Heart left ventricle (tissue), 16 donors: ENCODE measurements around the gene TBL1X. TPM values are rescaled to one million over a fixed set of nuclear protein-coding genes. Genes with fewer than 3 reads are reported as not detected.
"Not testable (repeated sequence)": the region's sequence is repeated elsewhere in the genome, so short reads cannot be mapped to it uniquely, and the experiment has no call there.

Source experiments
- ATAC-seq, 4 donors: fragments of 200-7000 bp; cut with Tn5 transposase; one replicate each; pipeline ENCODE4 v1.9.1; 2020 to 2022; ENCODE audit warnings: moderate library complexity in 4 of 4, mild to moderate bottlenecking in 3 of 4, moderate number of reproducible peaks in 1 of 4
- DNase-seq, 5 donors: peaks; one replicate each; pipeline ENCODE4 v3.0.0-alpha.2; 2020
- H3K27ac ChIP-seq, 12 donors: fragments of 200-600 bp; sonication (generic) in 4 of 12; one replicate each; pipeline versions ENCODE4 v1.5.0 to v1.8.0; 2016 to 2022; ENCODE audit warnings: mild to moderate bottlenecking in 2 of 12
- H3K27me3 ChIP-seq, 9 donors: fragments of 200-600 bp; sonication (generic) in 2 of 9; one replicate each; pipeline versions ENCODE4 v1.5.1 to v1.8.0; 2016 to 2022; ENCODE audit warnings: mild to moderate bottlenecking in 3 of 9
- H3K36me3 ChIP-seq, 9 donors: fragments of 200-600 bp; sonication (generic) in 2 of 9; one replicate each; pipeline versions ENCODE4 v1.5.0 to v1.8.0; 2018 to 2022; ENCODE audit warnings: mild to moderate bottlenecking in 2 of 9
- H3K4me1 ChIP-seq, 12 donors: fragments of 200-600 bp; sonication (generic) in 4 of 12; one replicate each; pipeline versions ENCODE4 v1.5.0 to v1.8.0; 2016 to 2022; ENCODE audit warnings: mild to moderate bottlenecking in 3 of 12
- H3K4me3 ChIP-seq, 12 donors: fragments of 200-600 bp; sonication (generic) in 4 of 12; one replicate each; pipeline versions ENCODE4 v1.5.0 to v1.8.0; 2017 to 2022; ENCODE audit warnings: mild to moderate bottlenecking in 9 of 12, moderate library complexity in 4 of 12
- H3K9me3 ChIP-seq, 12 donors: fragments of 200-600 bp; sonication (generic) in 4 of 12; one replicate each; pipeline versions ENCODE4 v1.5.0 to v1.8.0; 2016 to 2022; ENCODE audit warnings: mild to moderate bottlenecking in 1 of 12
- POLR2A ChIP-seq, 2 donors: fragments of 450-650 bp; IDR thresholded peaks; one replicate each; pipeline ENCODE4 v1.6.1; 2017; ENCODE audit warnings: antibody characterized with exemption in 2 of 2, mild to moderate bottlenecking in 2 of 2, moderate library complexity in 2 of 2
- WGBS, 4 donors: extraction: QIAGEN DNeasy Blood & Tissue Kit in 2 of 4; methylation state at CpG; one replicate each; pipeline versions ENCODE4 v1.1.5 to v1.1.7; 2013 to 2018; 5-methylcytosine and 5-hydroxymethylcytosine counted together
- intact Hi-C, 10 donors: fragments of 100-400 bp; cut with DNase I; formaldehyde crosslinking; loops; one replicate each; pipeline versions ENCODE4 v1.11.1 to v1.14.2; 2022
- polyA plus RNA-seq, 2 donors: library from polyadenylated mRNA; stranded (reverse); fragments of 200-250 nt; gene quantifications; one replicate each; pipeline ENCODE4 v1.2.3, GENCODE V29; 2013
- total RNA-seq, 9 donors: library from RNA; depleted of rRNA in 2 of 9; stranded (reverse); fragments of >200 nt in 2 of 9; fragmentation: NEBNext Ultra II Directional in 3 of 9; extraction: Animal tissue kit (Norgen Biotek cat#: 25700) in 3 of 9; gene quantifications; one replicate each; pipeline versions ENCODE4 v1.1.0 to v1.2.4, GENCODE V29; 2016 to 2023
- TF ChIP-seq, protein P1 (sequence below), 12 donors: fragments of 200-600 bp; sonication (generic) in 4 of 12; IDR thresholded peaks; one replicate each; pipeline versions ENCODE4 v1.5.0 to v1.8.0; 2018 to 2022; ENCODE audit warnings: antibody characterized with exemption in 12 of 12, mild to moderate bottlenecking in 5 of 12
- donor health status: ischemic (EF 13 %, LVEDD 7.1; RV severe dilation, severe dysfunction).
- donor health status: healthy with polysubstance abuse.
- donor health status: DM: no; HTN: yes; CAD: no.
- donor health status: DM: no; HTN: no; CAD: no.
- donor health status: ischemic (EF 25% LVEDD 6.9; RV normal size, moderate dysfunction).
- donor health status: ischemic (EF 25% LVEDD 5.7; RV mildly dilated, moderate dysfunction).
- donor health status: healthy.
- donor health status: DM: yes; HTN: yes; CAD: no.
- donor health status: ischemic (EF 35%, LVEDD 5.7; RV mildly dilated, moderate dysfunction).
- donor health status: nonischemic (EF 11% LVEDD 7.7; RV severe dilation, severe dysfunction).
- donor health status: DM: yes; HTN: yes; CAD: no.
- donor health status: PGD.
- donor health status: ischemic (EF 29% LVEDD 5.4; RV normal size, mild dysfunction).
- donor health status: nonischemic (EF 23%, LVEDD 6.1; RV moderate dilation, normal function).

The TBL1X gene
- total and polyA plus RNA-seq, 11 donors: 2.4 to 30.7 (median 9.7) TPM

DNA sequence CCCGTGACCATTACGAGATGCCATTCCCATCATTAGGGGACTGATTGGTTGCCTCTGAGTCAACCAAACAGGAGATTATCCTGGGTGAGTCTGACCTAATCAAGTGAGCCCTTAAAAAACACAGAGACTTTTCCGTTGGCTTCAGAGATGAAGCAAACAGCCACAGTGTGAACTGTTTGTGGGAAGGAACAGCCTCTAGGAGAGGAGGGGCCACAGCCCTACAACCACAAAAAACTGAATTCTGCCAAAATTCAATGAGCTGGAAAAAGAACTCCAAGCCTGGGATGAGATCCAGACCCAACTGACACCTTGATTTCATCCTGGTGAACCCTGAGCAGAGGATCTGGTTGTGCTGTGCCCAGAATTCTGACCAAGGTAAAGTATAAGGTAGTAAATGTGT lies 31.3 kb upstream of the TBL1X start:
- H3K36me3 ChIP-seq: no peaks in the 10 kb centered on the region
- H3K4me1 ChIP-seq: no peaks in the 10 kb centered on the region
- no peak for DNase-seq
- 85 to 93% (median 91%) methylated on average over 3 of the region's 3 CpGs for WGBS, 4 donors
- H3K9me3 ChIP-seq: no peaks in the 10 kb centered on the region
- peaks cover 0 to 6% (median 0%) of the 10 kb centered on the region in 9 donors for H3K27me3 ChIP-seq
- ATAC-seq: no peak
- TF ChIP-seq, protein P1, sequence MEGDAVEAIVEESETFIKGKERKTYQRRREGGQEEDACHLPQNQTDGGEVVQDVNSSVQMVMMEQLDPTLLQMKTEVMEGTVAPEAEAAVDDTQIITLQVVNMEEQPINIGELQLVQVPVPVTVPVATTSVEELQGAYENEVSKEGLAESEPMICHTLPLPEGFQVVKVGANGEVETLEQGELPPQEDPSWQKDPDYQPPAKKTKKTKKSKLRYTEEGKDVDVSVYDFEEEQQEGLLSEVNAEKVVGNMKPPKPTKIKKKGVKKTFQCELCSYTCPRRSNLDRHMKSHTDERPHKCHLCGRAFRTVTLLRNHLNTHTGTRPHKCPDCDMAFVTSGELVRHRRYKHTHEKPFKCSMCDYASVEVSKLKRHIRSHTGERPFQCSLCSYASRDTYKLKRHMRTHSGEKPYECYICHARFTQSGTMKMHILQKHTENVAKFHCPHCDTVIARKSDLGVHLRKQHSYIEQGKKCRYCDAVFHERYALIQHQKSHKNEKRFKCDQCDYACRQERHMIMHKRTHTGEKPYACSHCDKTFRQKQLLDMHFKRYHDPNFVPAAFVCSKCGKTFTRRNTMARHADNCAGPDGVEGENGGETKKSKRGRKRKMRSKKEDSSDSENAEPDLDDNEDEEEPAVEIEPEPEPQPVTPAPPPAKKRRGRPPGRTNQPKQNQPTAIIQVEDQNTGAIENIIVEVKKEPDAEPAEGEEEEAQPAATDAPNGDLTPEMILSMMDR (IDR thresholded peaks at IDR 0.05): no peak
- TF ChIP-seq POLR2A (IDR thresholded peaks at IDR 0.05): no peak
- no peak overlapping the region for H3K27ac ChIP-seq
- no peak overlapping the region for H3K4me3 ChIP-seq
- intact Hi-C loops: no loop called here

DNA sequence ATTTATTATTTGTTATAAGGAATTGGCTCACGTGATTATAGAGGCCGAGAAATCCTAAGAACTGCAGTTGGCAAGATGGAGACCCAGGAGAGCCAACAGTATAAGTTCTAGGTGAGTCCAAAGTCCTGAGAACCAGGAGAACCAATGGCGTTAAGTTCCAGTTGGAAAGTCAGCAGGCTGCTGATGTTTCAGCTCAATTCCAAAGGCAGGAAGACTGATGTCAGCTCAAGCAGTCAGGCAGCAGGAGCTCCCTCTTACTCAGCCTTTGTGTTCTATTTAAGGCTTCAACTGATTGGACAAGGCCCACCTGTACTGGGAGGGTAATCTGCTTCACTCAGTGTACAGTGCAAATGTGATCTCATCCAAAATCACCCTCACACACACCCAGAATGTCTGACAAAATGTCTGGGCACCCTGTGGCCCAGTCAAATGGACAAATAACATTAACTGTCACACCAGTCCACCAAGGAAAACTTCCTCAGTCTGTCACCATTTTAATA lies 30.8 kb upstream of the TBL1X start:
- TF ChIP-seq, protein P1 (IDR thresholded peaks at IDR 0.05): no peak
- TF ChIP-seq POLR2A (IDR thresholded peaks at IDR 0.05): no peak
- peaks cover 0 to 6% (median 0%) of the 10 kb centered on the region in 9 donors for H3K27me3 ChIP-seq
- DNase-seq (no peak), ATAC-seq (no peak)
- no peak overlapping the region for H3K27ac ChIP-seq
- no peak overlapping the region for H3K4me3 ChIP-seq
- H3K36me3 ChIP-seq: no peaks in the 10 kb centered on the region
- H3K4me1 ChIP-seq: no peaks in the 10 kb centered on the region
- 85 to 94% (median 91%) methylated on average over 3 of the region's 3 CpGs for WGBS, 4 donors
- intact Hi-C loops: no loop called here
- H3K9me3 ChIP-seq: no peaks in the 10 kb centered on the region

DNA sequence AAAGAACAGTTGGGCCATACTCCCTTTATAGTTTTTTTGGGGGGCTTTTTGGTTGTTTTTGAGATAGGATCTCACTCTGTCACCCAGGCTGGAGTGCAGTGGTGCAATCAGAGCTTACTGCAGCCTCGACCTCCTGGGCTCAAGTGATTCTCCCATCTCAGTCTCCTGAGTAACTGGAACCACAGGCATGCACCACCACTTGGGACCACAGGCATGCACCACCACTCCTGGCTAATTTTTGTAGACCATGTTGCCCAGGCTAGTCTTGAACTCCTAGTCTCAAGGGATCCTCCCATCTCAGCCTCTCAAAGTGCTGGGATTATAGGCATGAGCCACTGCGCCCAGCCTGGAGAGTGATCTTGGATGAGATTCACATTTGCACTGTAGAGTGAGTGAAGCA lies 29.8 kb upstream of the TBL1X start:
- DNase-seq, H3K4me3 ChIP-seq, H3K36me3 ChIP-seq, intact Hi-C loops, H3K9me3 ChIP-seq, H3K27me3 ChIP-seq, ATAC-seq, H3K27ac ChIP-seq, H3K4me1 ChIP-seq: not testable (repeated sequence)
- 62 to 93% (median 86%) methylated on average over 2 of the region's 2 CpGs for WGBS, 4 donors

DNA sequence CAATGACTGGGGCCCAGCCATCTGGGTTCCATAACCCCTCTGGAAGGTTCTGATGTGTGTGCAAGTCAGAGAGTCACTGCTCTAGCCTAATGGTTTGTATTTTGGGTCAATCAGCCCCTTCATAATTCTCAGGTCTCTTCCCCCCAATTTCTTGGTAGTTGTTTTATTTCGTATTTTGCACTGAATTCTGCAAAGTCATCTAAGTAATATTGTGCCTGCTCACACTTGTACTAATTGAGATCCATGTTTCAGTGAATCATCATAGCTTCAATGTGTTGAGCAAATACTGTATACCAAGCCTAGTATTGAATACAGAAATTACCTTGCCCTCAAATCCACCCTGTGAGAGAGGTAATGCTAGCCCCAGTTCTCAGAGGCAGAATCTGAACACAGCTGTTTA lies 28.0 kb upstream of the TBL1X start:
- H3K4me1 ChIP-seq: peaks cover 0 to 8% (median 0%) of the 10 kb centered on the region in 12 donors
- ATAC-seq: no peak
- 63 to 94% (median 86%) methylated on average over 1 of the region's 1 CpG for WGBS, 4 donors

More for the DNA sequence above, 28.0 kb upstream of the TBL1X start:
- Histone ChIP-seq H3K36me3 (no peaks in the 10 kb centered on the region), H3K4me3 (no peak overlapping the region), H3K9me3 (no peaks in the 10 kb centered on the region), H3K27ac (no peak overlapping the region), H3K27me3 (peaks cover 0 to 8% (median 0%) of the 10 kb centered on the region in 9 donors)
- no peak for DNase-seq
- TF ChIP-seq POLR2A (IDR thresholded peaks at IDR 0.05): no peak
- TF ChIP-seq, protein P1 (IDR thresholded peaks at IDR 0.05): no peak
- intact Hi-C loops: no loop called here
